Immature natural killer cell (primary cell): ENCODE measurements around the gene MAD2L1BP. TPM values are rescaled to one million over a fixed set of nuclear protein-coding genes. Genes with fewer than 3 reads are reported as not detected.
"Not testable (repeated sequence)": the region's sequence is repeated elsewhere in the genome, so short reads cannot be mapped to it uniquely, and the experiment has no call there.

Source experiments
- DNase-seq, 3 donors: peaks; one replicate each; pipeline ENCODE4 v3.0.0; 2022; ENCODE audit warnings: mixed read lengths in 1 of 3
- H3K27ac Mint-ChIP-seq, 6 donors: one replicate each; pipeline ENCODE4 v1.8.0; 2020; ENCODE audit warnings: mixed read lengths in 6 of 6, mild to moderate bottlenecking in 5 of 6, inconsistent platforms in 4 of 6, moderate library complexity in 3 of 6
- H3K27me3 Mint-ChIP-seq, 3 donors: one replicate each; pipeline ENCODE4 v1.8.0; 2020 to 2021; ENCODE audit warnings: low read depth in 3 of 3, mild to moderate bottlenecking in 3 of 3, mixed read lengths in 3 of 3, moderate library complexity in 3 of 3, inconsistent platforms in 1 of 3
- H3K36me3 Mint-ChIP-seq, 3 donors: one replicate each; pipeline ENCODE4 v1.8.0; 2020; ENCODE audit warnings: mixed read lengths in 3 of 3, inconsistent platforms in 2 of 3, mild to moderate bottlenecking in 2 of 3
- H3K4me1 Mint-ChIP-seq, 2 donors: one replicate each; pipeline ENCODE4 v1.8.0; 2020; ENCODE audit warnings: inconsistent platforms in 2 of 2, mild to moderate bottlenecking in 2 of 2, mixed read lengths in 2 of 2, moderate library complexity in 1 of 2
- H3K4me3 Mint-ChIP-seq, 5 donors: one replicate each; pipeline ENCODE4 v1.8.0; 2020; ENCODE audit warnings: mild to moderate bottlenecking in 5 of 5, mixed read lengths in 5 of 5, inconsistent platforms in 3 of 5, moderate library complexity in 3 of 5
- H3K9me3 Mint-ChIP-seq, 6 donors: one replicate each; pipeline ENCODE4 v1.8.0; 2020; ENCODE audit warnings: mild to moderate bottlenecking in 6 of 6, mixed read lengths in 6 of 6, inconsistent platforms in 4 of 6, moderate library complexity in 3 of 6
- polyA plus RNA-seq, 3 donors: library from polyadenylated mRNA; unstranded; fragments of 300-500 nt; fragmentation: Illumina TruSeq; gene quantifications; one replicate each; pipeline ENCODE4 v1.2.3, GENCODE V29; 2021

Gene MAD2L1BP
- polyA plus RNA-seq, 3 donors from 2014 or later: 23.7 to 30.4 (median 28.3) TPM

GRCh38 chr6:43630980-43631619 is 4.5 kb upstream of the MAD2L1BP start:
- no peaks in the 10 kb centered on the region for H3K36me3 Mint-ChIP-seq
- H3K4me1 Mint-ChIP-seq: peaks cover 45 to 54% of the 10 kb centered on the region in 2 donors
- no peak for DNase-seq
- peak overlapping the region; percentile 17 to 50 (median 38) for H3K4me3 Mint-ChIP-seq
- H3K27me3 Mint-ChIP-seq: peaks cover 10 to 16% (median 13%) of the 10 kb centered on the region in 3 donors
- H3K27ac Mint-ChIP-seq: peak overlapping the region in 5 of 6 donors; percentile 44 to 62 (median 58)
- H3K9me3 Mint-ChIP-seq: no peaks in the 10 kb centered on the region

GRCh38 chr6:43633002-43633401 is 2.6 kb upstream of the MAD2L1BP start:
- H3K36me3 Mint-ChIP-seq, H3K4me3 Mint-ChIP-seq, H3K9me3 Mint-ChIP-seq, H3K27ac Mint-ChIP-seq, DNase-seq: not testable (repeated sequence)
- H3K27me3 Mint-ChIP-seq: peaks cover 12 to 17% (median 16%) of the 10 kb centered on the region in 3 donors
- H3K4me1 Mint-ChIP-seq: peaks cover 43 to 50% of the 10 kb centered on the region in 2 donors

- Mint-ChIP-seq H3K27ac (peak overlapping the region; percentile 90 to 97 (median 95)), H3K4me1 (peaks cover 46 to 50% of the 10 kb centered on the region in 2 donors)
Measured at GRCh38 chr6:43634702-43635303, 837 bp upstream of the MAD2L1BP start.

GRCh38 chr6:43636308-43636659 is 644 bp downstream of the MAD2L1BP start:
- peak in 1 of 3 donors; percentile 4 for DNase-seq
- H3K4me3 Mint-ChIP-seq: peak overlapping the region; percentile 96 to 100 (median 99)
- peak overlapping the region; percentile 90 to 97 (median 95) for H3K27ac Mint-ChIP-seq
- no peaks in the 10 kb centered on the region for H3K9me3 Mint-ChIP-seq
- peaks cover 7 to 14% (median 10%) of the 10 kb centered on the region in 3 donors for H3K27me3 Mint-ChIP-seq
- peaks cover 12 to 19% (median 14%) of the 10 kb centered on the region in 3 donors for H3K36me3 Mint-ChIP-seq
- H3K4me1 Mint-ChIP-seq: peaks cover 42 to 53% of the 10 kb centered on the region in 2 donors

More at GRCh38 chr6:43634702-43635303, 837 bp upstream of the MAD2L1BP start:
- peak overlapping the region; percentile 96 to 100 (median 99) for H3K4me3 Mint-ChIP-seq
- DNase-seq: no peak
- peaks cover 10 to 14% (median 10%) of the 10 kb centered on the region in 3 donors for H3K27me3 Mint-ChIP-seq
- H3K36me3 Mint-ChIP-seq: peaks cover 4 to 10% (median 6%) of the 10 kb centered on the region in 3 donors
- H3K9me3 Mint-ChIP-seq: no peaks in the 10 kb centered on the region

- Mint-ChIP-seq H3K9me3 (no peaks in the 10 kb centered on the region), H3K27ac (peak overlapping the region in 2 of 6 donors; percentile 58 to 75), H3K36me3 (peaks cover 16 to 22% (median 17%) of the 10 kb centered on the region in 3 donors), H3K4me1 (peaks cover 44 to 58% of the 10 kb centered on the region in 2 donors), H3K4me3 (peak overlapping the region in 1 of 5 donors; percentile 46), H3K27me3 (peaks cover 9 to 12% (median 10%) of the 10 kb centered on the region in 3 donors)
- no peak for DNase-seq
Measured at GRCh38 chr6:43639984-43640800, 4.6 kb downstream of the MAD2L1BP start.

- Mint-ChIP-seq H3K27ac (peak within 1 kb of the TSS; percentile 49 to 79 (median 59)), H3K4me1 (peaks cover 18 to 22% of the 10 kb centered on the region in 2 donors), H3K36me3 (peaks cover 8 to 13% (median 10%) of the 10 kb centered on the region in 3 donors)
Measured at GRCh38 chr6:43644940-43645612, 9.4 kb downstream of the MAD2L1BP start, which contains the start of gene RSPH9. TSS of gene RSPH9 (plus strand) at chr6:43645036. CDS start at chr6:43645099, 63 bp downstream.

GRCh38 chr6:43645613-43645964 is 9.9 kb downstream of the MAD2L1BP start:
- DNase-seq: no peak
- Mint-ChIP-seq H3K4me3 (peak overlapping the region; percentile 79 to 87 (median 84)), H3K36me3 (peaks cover 3 to 8% (median 4%) of the 10 kb centered on the region in 3 donors), H3K4me1 (peaks cover 15 to 17% of the 10 kb centered on the region in 2 donors), H3K9me3 (peaks cover 0 to 1% (median 0%) of the 10 kb centered on the region in 6 donors), H3K27me3 (peaks cover 4 to 8% (median 4%) of the 10 kb centered on the region in 3 donors), H3K27ac (peak overlapping the region in 3 of 6 donors; percentile 49 to 74 (median 64))

More at GRCh38 chr6:43644940-43645612, 9.4 kb downstream of the MAD2L1BP start, which contains the start of gene RSPH9:
- DNase-seq: peak; percentile 34 to 44 (median 41)
- H3K27me3 Mint-ChIP-seq: peaks cover 2 to 8% (median 2%) of the 10 kb centered on the region in 3 donors
- H3K9me3 Mint-ChIP-seq: no peaks in the 10 kb centered on the region
- H3K4me3 Mint-ChIP-seq: peak within 1 kb of the TSS; percentile 79 to 87 (median 84)

GRCh38 chr6:43647613-43648012 is 12.0 kb downstream of the MAD2L1BP start:
- peaks cover 15 to 16% of the 10 kb centered on the region in 2 donors for H3K4me1 Mint-ChIP-seq
- H3K36me3 Mint-ChIP-seq: peaks cover 0 to 3% (median 0%) of the 10 kb centered on the region in 3 donors
- peaks cover 0 to 1% (median 0%) of the 10 kb centered on the region in 6 donors for H3K9me3 Mint-ChIP-seq
- no peak for DNase-seq
- H3K27me3 Mint-ChIP-seq: peaks cover 4 to 8% (median 4%) of the 10 kb centered on the region in 3 donors
- H3K4me3 Mint-ChIP-seq: peak overlapping the region in 1 of 5 donors; percentile 2
- peak overlapping the region in 1 of 6 donors; percentile 5 for H3K27ac Mint-ChIP-seq

GRCh38 chr6:43648248-43648647 is 12.6 kb downstream of the MAD2L1BP start:
- peaks cover 14 to 16% of the 10 kb centered on the region in 2 donors for H3K4me1 Mint-ChIP-seq
- no peak for DNase-seq
- peaks cover 2 to 8% (median 4%) of the 10 kb centered on the region in 3 donors for H3K27me3 Mint-ChIP-seq
- no peak overlapping the region for H3K27ac Mint-ChIP-seq
- peaks cover 0 to 1% (median 0%) of the 10 kb centered on the region in 6 donors for H3K9me3 Mint-ChIP-seq
- no peak overlapping the region for H3K4me3 Mint-ChIP-seq
- H3K36me3 Mint-ChIP-seq: peaks cover 0 to 3% (median 0%) of the 10 kb centered on the region in 3 donors

GRCh38 chr6:43652822-43653221 is 17.2 kb downstream of the MAD2L1BP start:
- H3K4me1 Mint-ChIP-seq, H3K27ac Mint-ChIP-seq, DNase-seq, H3K36me3 Mint-ChIP-seq, H3K9me3 Mint-ChIP-seq, H3K27me3 Mint-ChIP-seq, H3K4me3 Mint-ChIP-seq: not testable (repeated sequence)

- Mint-ChIP-seq H3K27me3 (peaks cover 0 to 8% (median 1%) of the 10 kb centered on the region in 3 donors), H3K4me1 (no peaks in the 10 kb centered on the region), H3K9me3 (no peaks in the 10 kb centered on the region), H3K27ac (no peak overlapping the region), H3K36me3 (no peaks in the 10 kb centered on the region), H3K4me3 (no peak overlapping the region)
- DNase-seq: no peak
Measured at GRCh38 chr6:43657221-43657802, 21.7 kb downstream of the MAD2L1BP start.

- peaks cover 0 to 8% (median 1%) of the 10 kb centered on the region in 3 donors for H3K27me3 Mint-ChIP-seq
- no peak overlapping the region for H3K27ac Mint-ChIP-seq
- no peak overlapping the region for H3K4me3 Mint-ChIP-seq
- H3K9me3 Mint-ChIP-seq: no peaks in the 10 kb centered on the region
- no peaks in the 10 kb centered on the region for H3K4me1 Mint-ChIP-seq
- no peak for DNase-seq
- H3K36me3 Mint-ChIP-seq: no peaks in the 10 kb centered on the region
Measured at GRCh38 chr6:43658161-43658560, 22.5 kb downstream of the MAD2L1BP start.
